Gastroesophageal sphincter (tissue), 3 donors: Measurements from ENCODE around the gene PBX1.

Experiments
- CTCF ChIP-seq, 4 experiments: fragments of 200-600 bp in 2 of 4; fragments of 450-650 bp in 2 of 4; sonication (generic) in 1 of 4; IDR thresholded peaks; one replicate each; pipeline ENCODE4 v1.5.1; 2017 to 2019; ENCODE audit warnings: antibody characterized with exemption in 4 of 4, mild to moderate bottlenecking in 2 of 4, moderate library complexity in 2 of 4
- EP300 ChIP-seq: sonication (generic); formaldehyde crosslinking; IDR thresholded peaks from one replicate; pipeline ENCODE4 v1.6.1; 2017; ENCODE audit warnings: antibody characterized with exemption, mild to moderate bottlenecking
- POLR2A ChIP-seq, 2 donors: fragments of 450-650 bp; IDR thresholded peaks; one replicate each; pipeline ENCODE4 v1.6.1; 2017; ENCODE audit warnings: antibody characterized with exemption in 2 of 2, mild to moderate bottlenecking in 2 of 2, moderate library complexity in 1 of 2
- POLR2AphosphoS5 ChIP-seq: sonication (generic); formaldehyde crosslinking; IDR thresholded peaks from one replicate; pipeline ENCODE4 v1.6.1; 2017; ENCODE audit warnings: antibody characterized with exemption

GRCh38 chr1:164611754-164612642, 53.0 kb downstream of the PBX1 start:
- TF ChIP-seq CTCF (IDR thresholded peaks at IDR 0.05) (no peak), POLR2A (IDR thresholded peaks at IDR 0.05) (no peak), POLR2AphosphoS5 (no peak), EP300 (no peak)
